NCI-H2107 treated with DMSO at 0.1 percent for 48 hours (cell line): ENCODE results near the gene CASP8.

ENCODE experiments used
- DNase-seq: peaks from one replicate; lab custom pipeline; 2025; ENCODE audit not compliant: unreplicated experiment; lab: John Stamatoyannopoulos, UW

The CASP8 gene

DNA sequence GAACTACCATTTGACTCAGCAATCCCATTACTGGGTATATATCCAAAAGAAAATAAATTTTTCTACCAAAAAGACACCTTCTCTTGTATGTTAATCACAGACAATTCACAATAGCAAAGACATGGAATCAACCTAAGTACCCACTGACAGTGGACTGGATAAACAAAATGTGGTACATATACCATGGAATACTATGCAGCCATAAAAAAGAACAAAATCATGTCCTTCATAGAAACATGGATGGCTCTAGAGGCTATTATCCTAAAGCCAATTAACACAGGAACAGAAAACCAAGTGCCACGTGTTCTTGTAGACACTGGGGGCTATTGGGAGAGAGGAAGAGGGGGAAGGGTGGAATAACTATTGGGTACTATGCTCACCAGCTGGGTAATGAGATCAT, 69.1 kb downstream of the CASP8 start:
- DNase-seq = no peak
